HG02763 (cell line): ENCODE results near the gene MYO5C.

Source experiments
- ATAC-seq: cut with Tn5 transposase; IDR thresholded peaks from one replicate; pipeline ENCODE4 v1.9.1; 2021; ENCODE audit warnings: mild to moderate bottlenecking, moderate library complexity; ENCODE audit not compliant: unreplicated experiment

The MYO5C gene

GRCh38 chr15:52281085-52282035, 14.2 kb downstream of the MYO5C start:
- no peak for ATAC-seq

GRCh38 chr15:52280326-52281084, 15.1 kb downstream of the MYO5C start:
- no peak for ATAC-seq

GRCh38 chr15:52278636-52279367, 16.8 kb downstream of the MYO5C start:
- no peak for ATAC-seq

GRCh38 chr15:52278135-52278534, 17.5 kb downstream of the MYO5C start:
- no peak for ATAC-seq

GRCh38 chr15:52277575-52277974, 18.0 kb downstream of the MYO5C start:
- ATAC-seq: no peak

GRCh38 chr15:52276256-52276770, 19.3 kb downstream of the MYO5C start:
- no peak for ATAC-seq

- no peak for ATAC-seq
These were observed 31.9 kb downstream of the MYO5C start for GRCh38 chr15:52263563-52264282.

GRCh38 chr15:52262364-52262763, 33.2 kb downstream of the MYO5C start:
- ATAC-seq: no peak

GRCh38 chr15:52261498-52262242, 33.9 kb downstream of the MYO5C start:
- ATAC-seq: peak; percentile 99

GRCh38 chr15:52261026-52261425, 34.6 kb downstream of the MYO5C start:
- ATAC-seq: no peak

GRCh38 chr15:52259503-52259902, 36.1 kb downstream of the MYO5C start:
- no peak for ATAC-seq

GRCh38 chr15:52258461-52258860, 37.1 kb downstream of the MYO5C start:
- ATAC-seq: no peak

- ATAC-seq: no peak
These were observed 37.9 kb downstream of the MYO5C start for GRCh38 chr15:52257734-52258062.

GRCh38 chr15:52256930-52257733, 38.5 kb downstream of the MYO5C start:
- ATAC-seq: no peak

GRCh38 chr15:52256366-52256765, 39.2 kb downstream of the MYO5C start:
- no peak for ATAC-seq

GRCh38 chr15:52255935-52256334, 39.7 kb downstream of the MYO5C start:
- ATAC-seq: no peak

GRCh38 chr15:52255008-52255407, 40.6 kb downstream of the MYO5C start:
- no peak for ATAC-seq

GRCh38 chr15:52254391-52254790, 41.2 kb downstream of the MYO5C start:
- ATAC-seq: no peak

GRCh38 chr15:52252781-52253180, 42.8 kb downstream of the MYO5C start:
- no peak for ATAC-seq
